Putamen (tissue), 1 donor: ENCODE data around the gene RGL1.

Source experiments
- DNase-seq: peaks from one replicate; pipeline ENCODE4 v3.0.0-alpha.2; 2016; ENCODE audit warnings: low spot score

The RGL1 gene

GRCh38 chr1:183958958-183959357, 154.0 kb downstream of the RGL1 start:
- no peak for DNase-seq

- no peak for DNase-seq
Measured at GRCh38 chr1:183961132-183961531, 156.2 kb downstream of the RGL1 start.

- no peak for DNase-seq
Measured at GRCh38 chr1:183962903-183963302, 158.0 kb downstream of the RGL1 start.

GRCh38 chr1:183965726-183966125, 160.8 kb downstream of the RGL1 start:
- DNase-seq, result no peak

GRCh38 chr1:183966487-183966886, 161.6 kb downstream of the RGL1 start:
- DNase-seq, result no peak

- DNase-seq, result no peak
Measured at GRCh38 chr1:183967914-183968313, 163.0 kb downstream of the RGL1 start.

- no peak for DNase-seq
Measured at GRCh38 chr1:183968386-183968785, 163.5 kb downstream of the RGL1 start.

GRCh38 chr1:183970516-183971300, 165.8 kb downstream of the RGL1 start:
- DNase-seq, result no peak

GRCh38 chr1:183975651-183976050, 170.7 kb downstream of the RGL1 start:
- DNase-seq, result no peak

GRCh38 chr1:183977717-183978116, 172.8 kb downstream of the RGL1 start:
- no peak for DNase-seq
